Adrenal gland (tissue), 5 donors: Measurements from ENCODE around the gene IKZF3.
"Not testable (repeated sequence)": the region's sequence is repeated elsewhere in the genome, so short reads cannot be mapped to it uniquely, and the experiment has no call there.

Experiments used
- POLR2A ChIP-seq, 2 donors: fragments of 450-650 bp; IDR thresholded peaks; one replicate each; pipeline ENCODE4 v1.6.1; 2017; ENCODE audit warnings: antibody characterized with exemption in 2 of 2, mild to moderate bottlenecking in 2 of 2, moderate library complexity in 1 of 2
- TF ChIP-seq, protein P1 (sequence below), 6 experiments: fragments of 450-650 bp in 4 of 6; fragments of 200-600 bp in 2 of 6; sonication (generic) in 1 of 6; IDR thresholded peaks; 1 replicate in 5 of 6; 2 replicates in 1 of 6; pipeline versions ENCODE4 v1.5.1 to v1.8.0; 2016 to 2021; ENCODE audit warnings: antibody characterized with exemption in 6 of 6, mild to moderate bottlenecking in 2 of 6, moderate library complexity in 1 of 6
- donor health status: DM: no; HTN: no; CAD: no.

DNA sequence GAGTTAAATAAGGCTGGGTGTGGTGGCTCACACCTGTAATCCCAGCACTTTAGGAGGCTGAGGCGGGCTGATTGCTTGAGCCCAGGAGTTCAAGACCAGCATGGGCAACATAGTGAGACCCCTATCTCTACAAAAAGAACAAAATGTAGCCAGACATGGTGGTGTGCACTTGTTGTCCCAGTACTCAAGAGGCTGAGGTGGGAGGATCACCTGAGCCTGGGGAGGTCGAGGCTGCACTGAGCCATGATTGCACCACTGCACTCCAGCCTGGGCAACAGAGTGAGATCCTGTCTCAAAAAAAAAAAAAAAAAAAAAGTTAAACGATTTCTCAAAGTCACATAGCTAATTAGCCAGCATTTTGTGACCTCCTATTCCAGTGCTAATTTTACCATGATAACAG, 99.9 kb downstream of the IKZF3 start:
- TF ChIP-seq, protein P1, sequence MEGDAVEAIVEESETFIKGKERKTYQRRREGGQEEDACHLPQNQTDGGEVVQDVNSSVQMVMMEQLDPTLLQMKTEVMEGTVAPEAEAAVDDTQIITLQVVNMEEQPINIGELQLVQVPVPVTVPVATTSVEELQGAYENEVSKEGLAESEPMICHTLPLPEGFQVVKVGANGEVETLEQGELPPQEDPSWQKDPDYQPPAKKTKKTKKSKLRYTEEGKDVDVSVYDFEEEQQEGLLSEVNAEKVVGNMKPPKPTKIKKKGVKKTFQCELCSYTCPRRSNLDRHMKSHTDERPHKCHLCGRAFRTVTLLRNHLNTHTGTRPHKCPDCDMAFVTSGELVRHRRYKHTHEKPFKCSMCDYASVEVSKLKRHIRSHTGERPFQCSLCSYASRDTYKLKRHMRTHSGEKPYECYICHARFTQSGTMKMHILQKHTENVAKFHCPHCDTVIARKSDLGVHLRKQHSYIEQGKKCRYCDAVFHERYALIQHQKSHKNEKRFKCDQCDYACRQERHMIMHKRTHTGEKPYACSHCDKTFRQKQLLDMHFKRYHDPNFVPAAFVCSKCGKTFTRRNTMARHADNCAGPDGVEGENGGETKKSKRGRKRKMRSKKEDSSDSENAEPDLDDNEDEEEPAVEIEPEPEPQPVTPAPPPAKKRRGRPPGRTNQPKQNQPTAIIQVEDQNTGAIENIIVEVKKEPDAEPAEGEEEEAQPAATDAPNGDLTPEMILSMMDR (IDR thresholded peaks at IDR 0.05), result not testable (repeated sequence)
- not testable (repeated sequence) for TF ChIP-seq POLR2A (IDR thresholded peaks at IDR 0.05)
